Esophagus squamous epithelium (tissue), 5 donors: ENCODE results near the gene RNF213. TPM values are rescaled to one million over a fixed set of nuclear protein-coding genes. Genes with fewer than 3 reads are reported as not detected.

Source experiments
- DNase-seq: peaks from one replicate; lab custom pipeline; 2025; lab: John Stamatoyannopoulos, UW
- H3K27ac ChIP-seq, 4 donors: fragments of 200-600 bp; sonication (generic); one replicate each; pipeline ENCODE4 v1.5.1; 2016 to 2019; ENCODE audit warnings: mild to moderate bottlenecking in 1 of 4
- H3K27me3 ChIP-seq, 4 donors: fragments of 200-600 bp; sonication (generic); 1 replicate in 3 of 4; 2 replicates in 1 of 4; pipeline versions ENCODE4 v1.5.1 to v1.6.0; 2017 to 2021; ENCODE audit warnings: antibody characterized with exemption in 1 of 4
- H3K36me3 ChIP-seq, 3 donors: fragments of 200-600 bp; sonication (generic); one replicate each; pipeline ENCODE4 v1.5.1; 2016 to 2019
- H3K4me1 ChIP-seq, 3 donors: fragments of 200-600 bp; sonication (generic); one replicate each; pipeline ENCODE4 v1.5.1; 2017 to 2019
- H3K4me3 ChIP-seq, 4 donors: fragments of 200-600 bp; sonication (generic); 1 replicate in 3 of 4; 2 replicates in 1 of 4; pipeline ENCODE4 v1.5.1; 2016 to 2019; ENCODE audit warnings: mild to moderate bottlenecking in 2 of 4, moderate library complexity in 1 of 4
- H3K9me3 ChIP-seq, 3 donors: fragments of 200-600 bp; sonication (generic); one replicate each; pipeline ENCODE4 v1.5.1; 2016 to 2019
- POLR2A ChIP-seq, 4 donors: fragments of 450-650 bp; IDR thresholded peaks; one replicate each; pipeline ENCODE4 v1.6.1; 2017; ENCODE audit warnings: antibody characterized with exemption in 4 of 4, mild to moderate bottlenecking in 4 of 4, moderate library complexity in 3 of 4
- WGBS, 2 donors: methylation state at CpG; one replicate each; pipeline ENCODE4 v1.1.5; 2018; 5-methylcytosine and 5-hydroxymethylcytosine counted together
- intact Hi-C: fragments of 100-400 bp; cut with DNase I; formaldehyde crosslinking; loops from one replicate; pipeline ENCODE4 v1.15.0; 2022
- total RNA-seq, 4 donors: library from RNA; depleted of rRNA; stranded (reverse); fragments of >200 nt; gene quantifications; one replicate each; pipeline ENCODE4 v1.1.0, GENCODE V29; 2016
- TF ChIP-seq, protein P1 (sequence below), 6 experiments: fragments of 450-650 bp in 4 of 6; fragments of 200-600 bp in 2 of 6; sonication (generic) in 2 of 6; IDR thresholded peaks; one replicate each; pipeline ENCODE4 v1.5.1; 2016 to 2019; ENCODE audit warnings: antibody characterized with exemption in 6 of 6, mild to moderate bottlenecking in 4 of 6, moderate library complexity in 4 of 6
- donor health status: DM: yes; HTN: yes; CAD: no.

RNF213 gene
- total RNA-seq, 4 donors from 2014 or later, result 56.1 to 67.9 (median 60.9) TPM

DNA sequence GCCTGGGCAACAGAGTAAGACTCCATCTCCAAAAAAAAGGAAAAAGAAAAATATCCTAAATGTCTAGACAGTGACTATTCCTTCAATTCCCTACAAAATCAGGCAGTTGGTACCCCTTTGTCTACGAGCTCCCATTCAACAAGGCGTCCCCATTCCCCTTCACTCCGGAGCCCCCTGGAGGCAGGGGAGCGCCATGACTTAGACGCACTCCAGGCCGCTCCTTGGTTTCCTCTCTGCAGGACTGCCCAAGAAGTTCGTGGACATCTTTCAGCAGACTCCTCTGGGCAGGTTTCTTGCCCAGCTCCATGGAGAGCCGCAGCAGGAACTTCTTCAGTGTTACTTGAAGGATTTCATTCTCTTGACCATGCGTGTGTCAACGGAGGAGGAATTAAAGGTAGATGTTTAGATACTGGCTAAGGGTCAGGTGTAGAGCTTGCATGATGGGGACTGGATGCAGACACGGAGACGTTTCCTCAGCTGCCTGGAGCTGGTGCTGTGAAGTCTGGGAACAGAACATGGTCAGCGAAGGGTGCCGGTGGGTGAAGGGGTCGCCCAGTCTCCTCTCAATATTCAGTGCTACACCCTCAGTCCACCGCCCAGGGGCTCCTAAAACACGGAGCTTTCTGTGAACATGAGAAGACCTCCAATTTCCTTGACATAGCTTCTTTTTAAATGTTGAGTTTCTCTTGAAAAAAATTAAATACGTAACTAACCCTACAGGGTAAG is 101.0 kb downstream of the RNF213 start:
- H3K27me3 ChIP-seq, result no peaks in the 10 kb centered on the region
- DNase-seq, result no peak
- peaks cover 0 to 4% (median 0%) of the 10 kb centered on the region in 3 donors for H3K4me1 ChIP-seq
- H3K27ac ChIP-seq, result no peak overlapping the region
- H3K9me3 ChIP-seq, result no peaks in the 10 kb centered on the region
- intact Hi-C loops, result no loop called here
- peaks cover 48 to 100% (median 68%) of the 10 kb centered on the region in 3 donors for H3K36me3 ChIP-seq
- 90 to 92% methylated on average over 15 to 18 of the region's 18 CpGs for WGBS, 2 donors
- TF ChIP-seq, protein P1, sequence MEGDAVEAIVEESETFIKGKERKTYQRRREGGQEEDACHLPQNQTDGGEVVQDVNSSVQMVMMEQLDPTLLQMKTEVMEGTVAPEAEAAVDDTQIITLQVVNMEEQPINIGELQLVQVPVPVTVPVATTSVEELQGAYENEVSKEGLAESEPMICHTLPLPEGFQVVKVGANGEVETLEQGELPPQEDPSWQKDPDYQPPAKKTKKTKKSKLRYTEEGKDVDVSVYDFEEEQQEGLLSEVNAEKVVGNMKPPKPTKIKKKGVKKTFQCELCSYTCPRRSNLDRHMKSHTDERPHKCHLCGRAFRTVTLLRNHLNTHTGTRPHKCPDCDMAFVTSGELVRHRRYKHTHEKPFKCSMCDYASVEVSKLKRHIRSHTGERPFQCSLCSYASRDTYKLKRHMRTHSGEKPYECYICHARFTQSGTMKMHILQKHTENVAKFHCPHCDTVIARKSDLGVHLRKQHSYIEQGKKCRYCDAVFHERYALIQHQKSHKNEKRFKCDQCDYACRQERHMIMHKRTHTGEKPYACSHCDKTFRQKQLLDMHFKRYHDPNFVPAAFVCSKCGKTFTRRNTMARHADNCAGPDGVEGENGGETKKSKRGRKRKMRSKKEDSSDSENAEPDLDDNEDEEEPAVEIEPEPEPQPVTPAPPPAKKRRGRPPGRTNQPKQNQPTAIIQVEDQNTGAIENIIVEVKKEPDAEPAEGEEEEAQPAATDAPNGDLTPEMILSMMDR (IDR thresholded peaks at IDR 0.05), result peak in 3 of 6 experiments; percentile 16 to 17 (median 17)
- TF ChIP-seq POLR2A (IDR thresholded peaks at IDR 0.05), result no peak
- H3K4me3 ChIP-seq, result no peak overlapping the region

DNA sequence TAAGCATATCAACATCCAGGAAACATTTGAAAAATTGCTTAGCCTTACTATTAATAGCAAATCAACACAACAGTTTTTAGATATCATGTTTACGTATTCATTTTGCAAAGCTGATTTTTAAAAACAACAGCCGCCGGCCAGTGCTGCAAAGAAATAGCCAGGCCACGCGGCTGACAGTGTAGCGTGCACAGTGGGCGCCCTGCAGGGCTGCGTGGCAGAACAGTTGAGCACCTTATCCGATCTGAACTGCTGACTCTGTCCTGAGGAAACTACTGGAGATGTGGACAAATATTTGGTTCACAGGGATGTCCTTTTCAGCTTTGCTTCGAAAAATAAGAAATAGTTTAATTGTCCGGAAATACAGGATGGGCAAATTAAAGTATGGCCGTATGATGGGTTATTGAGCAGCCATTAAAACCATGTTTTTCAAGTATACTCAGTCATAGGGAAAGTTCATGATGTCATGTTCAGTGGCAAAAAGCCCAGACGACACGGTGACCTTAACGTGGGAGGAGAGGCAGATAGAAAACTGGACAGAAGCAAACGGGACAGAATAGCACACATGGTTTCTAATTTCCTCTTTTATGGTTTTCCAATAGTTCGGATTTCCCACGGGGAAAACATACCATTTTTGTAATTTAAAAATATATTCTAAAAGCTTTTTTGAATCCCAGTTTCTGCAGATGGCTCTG is 101.9 kb downstream of the RNF213 start:
- 73 to 79% methylated on average over 18 of the region's 18 CpGs for WGBS, 2 donors
- no peak overlapping the region for H3K27ac ChIP-seq
- DNase-seq, result no peak

DNA sequence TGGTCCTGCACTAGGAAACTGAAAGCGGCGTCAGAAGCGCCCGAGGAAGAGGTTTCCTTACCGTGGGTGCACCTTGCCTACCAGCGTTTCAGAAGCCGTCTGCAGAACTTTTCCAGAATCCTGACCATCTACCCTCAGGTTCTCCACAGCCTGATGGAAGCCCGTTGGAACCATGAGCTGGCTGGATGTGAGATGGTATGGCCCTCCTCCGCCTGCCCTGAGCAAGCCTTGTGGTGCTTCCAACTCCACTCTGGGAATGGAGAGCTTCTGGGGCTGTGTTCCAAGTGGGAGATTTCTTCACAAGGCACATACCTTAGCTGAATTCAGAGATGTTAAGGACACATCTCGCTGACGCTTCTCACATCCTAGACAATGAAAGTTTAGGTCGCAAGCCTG is 102.5 kb downstream of the RNF213 start:
- DNase-seq, result no peak
- intact Hi-C loops, result no loop called here
- Histone ChIP-seq H3K4me1 (peaks cover 0 to 4% (median 0%) of the 10 kb centered on the region in 3 donors), H3K27ac (no peak overlapping the region), H3K36me3 (peaks cover 48 to 100% (median 66%) of the 10 kb centered on the region in 3 donors), H3K27me3 (no peaks in the 10 kb centered on the region), H3K4me3 (no peak overlapping the region), H3K9me3 (no peaks in the 10 kb centered on the region)
- 83 to 84% methylated on average over 11 to 12 of the region's 12 CpGs for WGBS, 2 donors
- TF ChIP-seq POLR2A (IDR thresholded peaks at IDR 0.05), result no peak
- TF ChIP-seq, protein P1 (IDR thresholded peaks at IDR 0.05), result no peak

More for the DNA sequence above, 101.9 kb downstream of the RNF213 start:
- TF ChIP-seq, protein P1 (IDR thresholded peaks at IDR 0.05), result no peak
- no peak for TF ChIP-seq POLR2A (IDR thresholded peaks at IDR 0.05)
- H3K4me1 ChIP-seq, result peaks cover 0 to 4% (median 0%) of the 10 kb centered on the region in 3 donors
- H3K4me3 ChIP-seq, result no peak overlapping the region
- no peaks in the 10 kb centered on the region for H3K27me3 ChIP-seq
- H3K36me3 ChIP-seq, result peaks cover 48 to 100% (median 66%) of the 10 kb centered on the region in 3 donors
- intact Hi-C loops, result no loop called here
- no peaks in the 10 kb centered on the region for H3K9me3 ChIP-seq

DNA sequence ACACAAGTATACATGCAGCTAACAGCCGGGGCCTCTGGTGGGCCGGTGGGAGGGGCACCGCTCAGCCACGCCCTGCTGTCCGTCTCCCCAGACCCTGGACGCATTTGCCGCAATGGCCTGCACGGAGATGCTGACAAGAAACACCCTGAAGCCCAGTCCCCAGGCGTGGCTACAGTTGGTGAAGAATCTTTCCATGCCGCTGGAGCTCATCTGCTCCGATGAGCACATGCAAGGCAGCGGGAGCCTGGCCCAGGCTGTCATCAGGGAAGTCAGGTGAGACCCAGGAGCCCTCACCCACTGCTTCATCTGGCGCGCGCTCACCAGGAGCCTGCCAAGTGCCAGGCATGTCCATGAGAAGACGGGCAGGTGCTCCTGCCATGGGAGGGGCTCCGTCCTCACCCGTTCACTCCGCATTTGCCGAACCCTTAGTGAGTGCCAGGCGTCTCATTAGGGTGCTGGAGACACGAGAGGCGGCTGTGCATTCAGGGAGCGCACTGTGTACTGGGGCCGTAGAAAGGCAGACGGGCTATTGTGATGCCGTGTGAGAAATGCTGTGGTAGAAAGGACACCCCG is 103.0 kb downstream of the RNF213 start:
- TF ChIP-seq POLR2A (IDR thresholded peaks at IDR 0.05), result no peak
- TF ChIP-seq, protein P1 (IDR thresholded peaks at IDR 0.05), result no peak
- Histone ChIP-seq H3K27ac (no peak overlapping the region), H3K4me1 (peaks cover 0 to 4% (median 0%) of the 10 kb centered on the region in 3 donors), H3K4me3 (no peak overlapping the region), H3K27me3 (no peaks in the 10 kb centered on the region), H3K9me3 (no peaks in the 10 kb centered on the region), H3K36me3 (peaks cover 50 to 100% (median 66%) of the 10 kb centered on the region in 3 donors)
- WGBS, 2 donors, result 94 to 100% methylated on average over 4 to 8 of the region's 28 CpGs
- intact Hi-C loops, result no loop called here
- no peak for DNase-seq
